ENCODE measurements around the gene ADAM22.

GRCh38 chr7:88003581-88003980 is 69.5 kb downstream of the ADAM22 start:
- TF ChIP-seq RAD21 (IDR thresholded peaks at IDR 0.05; ENCODE audit: insufficient read depth, low read depth, low read length), result no peak
- TF ChIP-seq MXI1 (IDR thresholded peaks at IDR 0.05; ENCODE audit: low read depth, low read length), result no peak
- no peak for TF ChIP-seq DPF2 (IDR thresholded peaks at IDR 0.05)
- no peak for TF ChIP-seq MAX (IDR thresholded peaks at IDR 0.05; ENCODE audit: low read depth, low read length)
- no peak for TF ChIP-seq ZNF274 (IDR thresholded peaks at IDR 0.05; ENCODE audit: insufficient read depth, insufficient read length)
- no peak for TF ChIP-seq CHD2 (IDR thresholded peaks at IDR 0.05; ENCODE audit: borderline replicate concordance, low read depth, low read length)
- no peak for TF ChIP-seq RCOR1 (conservative IDR thresholded peaks at IDR 0.05; ENCODE audit: low read depth, low read length)
- no peak for TF ChIP-seq POLR2AphosphoS5 (IDR thresholded peaks at IDR 0.05; ENCODE audit: low read length)
- no peak for TF ChIP-seq CBX5 (IDR thresholded peaks at IDR 0.05; ENCODE audit: low read depth)
- no peak for TF ChIP-seq EZH2 (IDR thresholded peaks at IDR 0.05; ENCODE audit: borderline replicate concordance, control insufficient read depth, low read depth, low read length)

All from GM12878 (cell line).